ENCODE measurements around the gene CDH2. TPM values are rescaled to one million over a fixed set of nuclear protein-coding genes. Genes with fewer than 3 reads are reported as not detected.

The CDH2 gene
- total and polyA plus RNA-seq, 2 donors, result 1.6 to 3.0 TPM

DNA sequence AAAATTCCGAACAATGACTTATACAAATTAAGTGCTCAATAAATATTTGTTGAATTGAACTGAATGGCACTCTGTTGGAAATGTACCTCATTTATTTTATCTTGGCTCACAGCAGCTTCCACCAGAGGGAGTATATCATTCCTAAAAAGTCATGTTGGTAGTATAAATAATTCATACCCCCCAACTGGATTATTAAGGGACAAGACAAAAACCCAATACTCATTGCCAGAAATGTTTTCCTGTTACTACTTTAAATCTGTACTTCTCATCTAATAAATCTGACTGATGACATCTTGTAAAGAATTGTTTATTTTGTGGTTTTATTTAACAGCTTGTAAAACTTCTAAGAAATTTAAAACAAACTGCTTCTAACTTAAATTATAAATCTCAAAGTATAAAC, 163.9 kb downstream of the CDH2 start:
- Histone ChIP-seq H3K9me3 (ENCODE audit: control insufficient read depth in 2 of 2, insufficient read depth in 1 of 2, low read length in 1 of 2) (no peaks in the 10 kb centered on the region), H3K4me1 (ENCODE audit: control insufficient read depth in 2 of 2, insufficient read depth in 2 of 2, low read length in 2 of 2) (no peaks in the 10 kb centered on the region), H3K27ac (ENCODE audit: low read depth in 1 of 2, low read length in 1 of 2) (no peak overlapping the region), H3K27me3 (ENCODE audit: control insufficient read depth in 2 of 2, insufficient read depth in 1 of 2, low read length in 1 of 2) (no peaks in the 10 kb centered on the region), H3K36me3 (ENCODE audit: control insufficient read depth in 2 of 2, insufficient read depth in 2 of 2, low read length in 1 of 2) (no peaks in the 10 kb centered on the region), H3K4me3 (ENCODE audit: low read length in 2 of 2) (no peak overlapping the region)
- DNase-seq (ENCODE audit: low read depth in 6 of 9, low spot score in 9 of 9), result no peak
- 95% methylated on average over 1 of the region's 1 CpG for WGBS

- no peak overlapping the region for H3K27ac ChIP-seq (ENCODE audit: low read depth in 1 of 2, low read length in 1 of 2)
- DNase-seq (ENCODE audit: low read depth in 6 of 9, low spot score in 9 of 9), result no peak
Measured at GRCh38 chr18:28012336-28012735, 164.6 kb downstream of the CDH2 start.

GRCh38 chr18:28009589-28009988, 167.3 kb downstream of the CDH2 start:
- Histone ChIP-seq H3K4me3 (ENCODE audit: low read length in 2 of 2) (no peak overlapping the region), H3K27ac (ENCODE audit: low read depth in 1 of 2, low read length in 1 of 2) (no peak overlapping the region), H3K9me3 (ENCODE audit: control insufficient read depth in 2 of 2, insufficient read depth in 1 of 2, low read length in 1 of 2) (no peaks in the 10 kb centered on the region), H3K4me1 (ENCODE audit: control insufficient read depth in 2 of 2, insufficient read depth in 2 of 2, low read length in 2 of 2) (no peaks in the 10 kb centered on the region), H3K27me3 (ENCODE audit: control insufficient read depth in 2 of 2, insufficient read depth in 1 of 2, low read length in 1 of 2) (no peaks in the 10 kb centered on the region), H3K36me3 (ENCODE audit: control insufficient read depth in 2 of 2, insufficient read depth in 2 of 2, low read length in 1 of 2) (no peaks in the 10 kb centered on the region)
- DNase-seq (ENCODE audit: low read depth in 6 of 9, low spot score in 9 of 9), result no peak
- 97% methylated on average over 6 of the region's 6 CpGs for WGBS

More at GRCh38 chr18:28012336-28012735, 164.6 kb downstream of the CDH2 start:
- no peaks in the 10 kb centered on the region for H3K9me3 ChIP-seq (ENCODE audit: control insufficient read depth in 2 of 2, insufficient read depth in 1 of 2, low read length in 1 of 2)
- no peaks in the 10 kb centered on the region for H3K4me1 ChIP-seq (ENCODE audit: control insufficient read depth in 2 of 2, insufficient read depth in 2 of 2, low read length in 2 of 2)
- no peak overlapping the region for H3K4me3 ChIP-seq (ENCODE audit: low read length in 2 of 2)
- H3K27me3 ChIP-seq (ENCODE audit: control insufficient read depth in 2 of 2, insufficient read depth in 1 of 2, low read length in 1 of 2), result no peaks in the 10 kb centered on the region
- H3K36me3 ChIP-seq (ENCODE audit: control insufficient read depth in 2 of 2, insufficient read depth in 2 of 2, low read length in 1 of 2), result no peaks in the 10 kb centered on the region

GRCh38 chr18:28007841-28008240, 169.1 kb downstream of the CDH2 start:
- Histone ChIP-seq H3K27ac (ENCODE audit: low read depth in 1 of 2, low read length in 1 of 2) (no peak overlapping the region), H3K4me3 (ENCODE audit: low read length in 2 of 2) (no peak overlapping the region), H3K36me3 (ENCODE audit: control insufficient read depth in 2 of 2, insufficient read depth in 2 of 2, low read length in 1 of 2) (no peaks in the 10 kb centered on the region), H3K27me3 (ENCODE audit: control insufficient read depth in 2 of 2, insufficient read depth in 1 of 2, low read length in 1 of 2) (no peaks in the 10 kb centered on the region), H3K4me1 (ENCODE audit: control insufficient read depth in 2 of 2, insufficient read depth in 2 of 2, low read length in 2 of 2) (no peaks in the 10 kb centered on the region), H3K9me3 (ENCODE audit: control insufficient read depth in 2 of 2, insufficient read depth in 1 of 2, low read length in 1 of 2) (no peaks in the 10 kb centered on the region)
- DNase-seq (ENCODE audit: low read depth in 6 of 9, low spot score in 9 of 9), result no peak
- WGBS, result 95% methylated on average over 5 of the region's 5 CpGs

DNA sequence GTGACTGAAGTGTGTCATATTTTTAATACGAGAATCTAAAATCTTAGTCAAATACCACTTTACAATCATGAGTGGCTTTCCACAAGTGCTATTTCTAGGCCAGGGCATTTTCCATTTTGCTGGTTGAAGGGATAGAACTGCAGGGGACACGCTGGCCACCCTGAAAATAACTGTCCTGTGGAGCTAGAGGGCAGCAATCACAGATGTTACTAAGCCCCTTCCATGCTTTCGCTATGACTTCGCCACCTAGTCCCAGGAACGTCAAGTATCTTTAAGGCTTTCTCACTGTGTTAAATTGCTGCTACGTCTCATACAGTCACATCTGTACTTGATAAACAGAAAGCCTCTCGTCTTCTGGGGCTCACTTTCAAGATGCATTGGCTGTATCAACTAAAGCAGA, 171.8 kb downstream of the CDH2 start:
- 96% methylated on average over 7 of the region's 7 CpGs for WGBS
- Histone ChIP-seq H3K4me3 (ENCODE audit: low read length in 2 of 2) (no peak overlapping the region), H3K27ac (ENCODE audit: low read depth in 1 of 2, low read length in 1 of 2) (no peak overlapping the region), H3K36me3 (ENCODE audit: control insufficient read depth in 2 of 2, insufficient read depth in 2 of 2, low read length in 1 of 2) (no peaks in the 10 kb centered on the region), H3K4me1 (ENCODE audit: control insufficient read depth in 2 of 2, insufficient read depth in 2 of 2, low read length in 2 of 2) (no peaks in the 10 kb centered on the region), H3K9me3 (ENCODE audit: control insufficient read depth in 2 of 2, insufficient read depth in 1 of 2, low read length in 1 of 2) (no peaks in the 10 kb centered on the region), H3K27me3 (ENCODE audit: control insufficient read depth in 2 of 2, insufficient read depth in 1 of 2, low read length in 1 of 2) (no peaks in the 10 kb centered on the region)
- no peak for DNase-seq (ENCODE audit: low read depth in 6 of 9, low spot score in 9 of 9)

DNA sequence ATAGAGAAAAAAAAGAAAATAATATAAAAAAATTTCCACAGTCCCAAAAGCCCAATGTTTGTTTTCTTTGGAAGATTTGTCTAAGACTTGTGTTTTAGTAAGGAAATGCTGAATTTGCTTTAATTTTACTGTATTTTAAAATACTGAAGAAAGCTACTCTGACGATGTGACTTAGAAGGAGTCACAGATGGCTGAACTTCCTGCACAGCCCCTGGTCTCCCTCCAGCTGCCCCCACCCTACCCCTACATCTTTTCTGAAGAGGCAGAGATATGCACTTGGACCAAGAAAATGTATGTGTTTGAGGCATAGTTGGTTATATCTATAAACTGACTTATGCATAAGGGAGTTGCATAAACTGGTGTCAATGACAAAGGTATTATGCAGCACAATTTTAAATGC, 172.3 kb downstream of the CDH2 start:
- no peaks in the 10 kb centered on the region for H3K36me3 ChIP-seq (ENCODE audit: control insufficient read depth in 2 of 2, insufficient read depth in 2 of 2, low read length in 1 of 2)
- WGBS, result 71% methylated on average over 1 of the region's 1 CpG
- H3K27ac ChIP-seq (ENCODE audit: low read depth in 1 of 2, low read length in 1 of 2), result no peak overlapping the region

GRCh38 chr18:28003451-28003850, 173.5 kb downstream of the CDH2 start:
- WGBS, result 98% methylated on average over 5 of the region's 5 CpGs

More for the DNA sequence above, 172.3 kb downstream of the CDH2 start:
- H3K4me1 ChIP-seq (ENCODE audit: control insufficient read depth in 2 of 2, insufficient read depth in 2 of 2, low read length in 2 of 2), result no peaks in the 10 kb centered on the region
- DNase-seq (ENCODE audit: low read depth in 6 of 9, low spot score in 9 of 9), result no peak
- no peaks in the 10 kb centered on the region for H3K27me3 ChIP-seq (ENCODE audit: control insufficient read depth in 2 of 2, insufficient read depth in 1 of 2, low read length in 1 of 2)
- no peaks in the 10 kb centered on the region for H3K9me3 ChIP-seq (ENCODE audit: control insufficient read depth in 2 of 2, insufficient read depth in 1 of 2, low read length in 1 of 2)
- no peak overlapping the region for H3K4me3 ChIP-seq (ENCODE audit: low read length in 2 of 2)

GRCh38 chr18:28002841-28003240, 174.1 kb downstream of the CDH2 start:
- H3K27ac ChIP-seq (ENCODE audit: low read depth in 1 of 2, low read length in 1 of 2), result no peak overlapping the region
- H3K27me3 ChIP-seq (ENCODE audit: control insufficient read depth in 2 of 2, insufficient read depth in 1 of 2, low read length in 1 of 2), result no peaks in the 10 kb centered on the region
- no peaks in the 10 kb centered on the region for H3K4me1 ChIP-seq (ENCODE audit: control insufficient read depth in 2 of 2, insufficient read depth in 2 of 2, low read length in 2 of 2)
- 95% methylated on average over 5 of the region's 5 CpGs for WGBS
- no peaks in the 10 kb centered on the region for H3K36me3 ChIP-seq (ENCODE audit: control insufficient read depth in 2 of 2, insufficient read depth in 2 of 2, low read length in 1 of 2)
- H3K4me3 ChIP-seq (ENCODE audit: low read length in 2 of 2), result no peak overlapping the region
- no peak for DNase-seq (ENCODE audit: low read depth in 6 of 9, low spot score in 9 of 9)
- H3K9me3 ChIP-seq (ENCODE audit: control insufficient read depth in 2 of 2, insufficient read depth in 1 of 2, low read length in 1 of 2), result no peaks in the 10 kb centered on the region

More at GRCh38 chr18:28003451-28003850, 173.5 kb downstream of the CDH2 start:
- no peak for DNase-seq (ENCODE audit: low read depth in 6 of 9, low spot score in 9 of 9)
- Histone ChIP-seq H3K27me3 (ENCODE audit: control insufficient read depth in 2 of 2, insufficient read depth in 1 of 2, low read length in 1 of 2) (no peaks in the 10 kb centered on the region), H3K9me3 (ENCODE audit: control insufficient read depth in 2 of 2, insufficient read depth in 1 of 2, low read length in 1 of 2) (no peaks in the 10 kb centered on the region), H3K4me3 (ENCODE audit: low read length in 2 of 2) (no peak overlapping the region), H3K4me1 (ENCODE audit: control insufficient read depth in 2 of 2, insufficient read depth in 2 of 2, low read length in 2 of 2) (no peaks in the 10 kb centered on the region), H3K36me3 (ENCODE audit: control insufficient read depth in 2 of 2, insufficient read depth in 2 of 2, low read length in 1 of 2) (no peaks in the 10 kb centered on the region), H3K27ac (ENCODE audit: low read depth in 1 of 2, low read length in 1 of 2) (no peak overlapping the region)

- no peak for DNase-seq (ENCODE audit: low read depth in 6 of 9, low spot score in 9 of 9)
Measured at GRCh38 chr18:27996801-27997272, 180.1 kb downstream of the CDH2 start.

More at GRCh38 chr18:27996801-27997272, 180.1 kb downstream of the CDH2 start:
- Histone ChIP-seq H3K27me3 (ENCODE audit: control insufficient read depth in 2 of 2, insufficient read depth in 1 of 2, low read length in 1 of 2) (no peaks in the 10 kb centered on the region), H3K9me3 (ENCODE audit: control insufficient read depth in 2 of 2, insufficient read depth in 1 of 2, low read length in 1 of 2) (no peaks in the 10 kb centered on the region), H3K4me3 (ENCODE audit: low read length in 2 of 2) (no peak overlapping the region), H3K36me3 (ENCODE audit: control insufficient read depth in 2 of 2, insufficient read depth in 2 of 2, low read length in 1 of 2) (no peaks in the 10 kb centered on the region), H3K4me1 (ENCODE audit: control insufficient read depth in 2 of 2, insufficient read depth in 2 of 2, low read length in 2 of 2) (no peaks in the 10 kb centered on the region), H3K27ac (ENCODE audit: low read depth in 1 of 2, low read length in 1 of 2) (no peak overlapping the region)
- WGBS, result 97% methylated on average over 3 of the region's 3 CpGs
